Transverse colon (tissue), 4 donors: ENCODE data around the gene FAM229B. TPM values are rescaled to one million over a fixed set of nuclear protein-coding genes. Genes with fewer than 3 reads are reported as not detected.

ENCODE experiments used
- DNase-seq: peaks from one replicate; pipeline ENCODE4 v3.0.0-alpha.2; 2019
- H3K27ac ChIP-seq, 4 donors: fragments of 200-600 bp; sonication (generic); 2 replicates each; pipeline ENCODE4 v1.5.1; 2016 to 2018; ENCODE audit warnings: inconsistent platforms in 4 of 4
- H3K27me3 ChIP-seq: fragments of 200-600 bp; sonication (generic); 2 replicates; pipeline ENCODE4 v1.5.1; 2017; ENCODE audit warnings: inconsistent platforms
- H3K36me3 ChIP-seq, 4 donors: fragments of 200-600 bp; sonication (generic); 2 replicates each; pipeline ENCODE4 v1.5.1; 2017 to 2019; ENCODE audit warnings: inconsistent platforms in 4 of 4
- H3K4me1 ChIP-seq, 4 donors: fragments of 200-600 bp; sonication (generic); 2 replicates each; pipeline ENCODE4 v1.5.1; 2017 to 2020; ENCODE audit warnings: inconsistent platforms in 4 of 4
- H3K4me3 ChIP-seq, 4 donors: fragments of 200-600 bp; sonication (generic); 1 replicate in 1 of 4; 2 replicates in 3 of 4; pipeline versions ENCODE4 v1.5.1 to v1.6.1; 2017 to 2019; ENCODE audit warnings: inconsistent platforms in 4 of 4
- H3K9me3 ChIP-seq, 2 donors: fragments of 200-600 bp; sonication (generic); 2 replicates each; pipeline ENCODE4 v1.5.1; 2017 to 2019; ENCODE audit warnings: inconsistent platforms in 2 of 2
- CTCF ChIP-seq, 5 experiments: fragments of 200-600 bp in 3 of 5; fragments of 450-650 bp in 2 of 5; sonication (generic) in 3 of 5; IDR thresholded peaks; 1 replicate in 2 of 5; 2 replicates in 3 of 5; pipeline ENCODE4 v1.5.1; 2016 to 2017; ENCODE audit warnings: antibody characterized with exemption in 5 of 5, inconsistent platforms in 3 of 5, mild to moderate bottlenecking in 2 of 5, moderate library complexity in 1 of 5
- EP300 ChIP-seq: sonication (generic); formaldehyde crosslinking; IDR thresholded peaks from one replicate; pipeline ENCODE4 v1.6.1; 2017; ENCODE audit warnings: antibody characterized with exemption, low read depth
- POLR2A ChIP-seq: fragments of 450-650 bp; IDR thresholded peaks from one replicate; pipeline ENCODE4 v1.6.1; 2016; ENCODE audit warnings: antibody characterized with exemption, mild to moderate bottlenecking, moderate library complexity
- POLR2AphosphoS5 ChIP-seq, 3 donors: sonication (generic); formaldehyde crosslinking; IDR thresholded peaks; one replicate each; pipeline ENCODE4 v1.6.1; 2016; ENCODE audit warnings: antibody characterized with exemption in 3 of 3
- WGBS, 2 donors: methylation state at CpG; one replicate each; pipeline ENCODE4 v1.1.5; 2018; ENCODE audit warnings: low coverage in 1 of 2; 5-methylcytosine and 5-hydroxymethylcytosine counted together
- in situ Hi-C, 4 donors: fragments of 200-750 bp; cut with MboI; loops; one replicate each; pipeline versions ENCODE4 v1.15.0 to v1.15.1; 2017; ENCODE audit warnings: low sequenced_read_pairs in 3 of 4, low pct_ligation_motif_present in 1 of 4, low pct_unique_long_range_greater_than_20kb in 1 of 4
- intact Hi-C: fragments of 100-400 bp; cut with DNase I; formaldehyde crosslinking; loops from one replicate; pipeline ENCODE4 v1.15.1; 2023; ENCODE audit warnings: low total_unique reads
- total RNA-seq, 4 donors: library from RNA; depleted of rRNA; stranded (reverse); fragments of >200 nt; gene quantifications; one replicate each; pipeline ENCODE4 v1.1.0, GENCODE V29; 2016

FAM229B gene
- total RNA-seq, 4 donors from 2014 or later = 2.2 to 81.4 (median 8.7) TPM; not detected in 1

- DNase-seq = no peak
- no peak for TF ChIP-seq POLR2AphosphoS5 (IDR thresholded peaks at IDR 0.05)
- no peak for TF ChIP-seq EP300
- no peak for TF ChIP-seq CTCF (IDR thresholded peaks at IDR 0.05)
- no peak for TF ChIP-seq POLR2A
- WGBS, 2 donors = 77 to 79% methylated on average over 4 of the region's 4 CpGs
- no peaks in the 10 kb centered on the region for H3K9me3 ChIP-seq
- no peaks in the 10 kb centered on the region for H3K27me3 ChIP-seq
- no peak overlapping the region for H3K27ac ChIP-seq
- H3K4me3 ChIP-seq = no peak overlapping the region
- in situ Hi-C loops = no loop called here
- H3K36me3 ChIP-seq = no peaks in the 10 kb centered on the region
- H3K4me1 ChIP-seq = no peaks in the 10 kb centered on the region
- intact Hi-C loops = no loop called here
Observed at GRCh38 chr6:112058243-112059032, 29.0 kb upstream of the FAM229B start.

GRCh38 chr6:112061605-112062004 is 25.8 kb upstream of the FAM229B start:
- H3K4me3 ChIP-seq = no peak overlapping the region
- in situ Hi-C loops = no loop called here
- H3K27me3 ChIP-seq = no peaks in the 10 kb centered on the region
- H3K4me1 ChIP-seq = no peaks in the 10 kb centered on the region
- no peaks in the 10 kb centered on the region for H3K9me3 ChIP-seq
- no peak for TF ChIP-seq CTCF (IDR thresholded peaks at IDR 0.05)
- no peak for TF ChIP-seq EP300
- TF ChIP-seq POLR2A = no peak
- TF ChIP-seq POLR2AphosphoS5 (IDR thresholded peaks at IDR 0.05) = no peak
- H3K36me3 ChIP-seq = no peaks in the 10 kb centered on the region
- 91 to 94% methylated on average over 4 of the region's 4 CpGs for WGBS, 2 donors
- DNase-seq = no peak
- intact Hi-C loops = no loop called here
- H3K27ac ChIP-seq = no peak overlapping the region

- no peak overlapping the region for H3K4me3 ChIP-seq
- no peaks in the 10 kb centered on the region for H3K36me3 ChIP-seq
- H3K27me3 ChIP-seq = no peaks in the 10 kb centered on the region
- no peak for DNase-seq
- H3K9me3 ChIP-seq = no peaks in the 10 kb centered on the region
- intact Hi-C loops = no loop called here
- in situ Hi-C loops = no loop called here
- H3K4me1 ChIP-seq = no peaks in the 10 kb centered on the region
- H3K27ac ChIP-seq = no peak overlapping the region
- no peak for TF ChIP-seq EP300
- 81 to 90% methylated on average over 3 of the region's 3 CpGs for WGBS, 2 donors
Observed at GRCh38 chr6:112062966-112063365, 24.4 kb upstream of the FAM229B start.

GRCh38 chr6:112065426-112065986 is 21.9 kb upstream of the FAM229B start:
- no peak overlapping the region for H3K4me3 ChIP-seq
- H3K9me3 ChIP-seq = no peaks in the 10 kb centered on the region
- H3K27me3 ChIP-seq = no peaks in the 10 kb centered on the region
- in situ Hi-C loops (no loop called here), intact Hi-C loops (no loop called here)
- H3K4me1 ChIP-seq = no peaks in the 10 kb centered on the region
- WGBS, 2 donors = 68 to 71% methylated on average over 5 to 6 of the region's 6 CpGs
- peaks cover 0 to 6% (median 0%) of the 10 kb centered on the region in 4 donors for H3K36me3 ChIP-seq
- no peak overlapping the region for H3K27ac ChIP-seq
- no peak for DNase-seq
- TF ChIP-seq CTCF (IDR thresholded peaks at IDR 0.05) (no peak), POLR2A (no peak), POLR2AphosphoS5 (IDR thresholded peaks at IDR 0.05) (no peak), EP300 (no peak)
